Stimulated activated CD4-positive, alpha-beta T cell treated with anti-CD3 and anti-CD28 coated beads, Interleukin-4, amount 100 ng/mL, for 1 hour (primary cell): ENCODE data around the gene ASPG.

ENCODE experiments used
- DNase-seq: peaks from one replicate; pipeline ENCODE4 v3.0.0-alpha.2; 2020

Gene ASPG

GRCh38 chr14:104076743-104077142 is 8.8 kb upstream of the ASPG start:
- no peak for DNase-seq

- peak; percentile 83 for DNase-seq
These were observed 7.5 kb upstream of the ASPG start for GRCh38 chr14:104078031-104078455.

- no peak for DNase-seq
These were observed 4.9 kb upstream of the ASPG start for GRCh38 chr14:104080376-104081260.

- no peak for DNase-seq
These were observed 4.2 kb upstream of the ASPG start for GRCh38 chr14:104081261-104081835.

- no peak for DNase-seq
These were observed 3.5 kb upstream of the ASPG start for GRCh38 chr14:104081951-104082464.

- DNase-seq, result no peak
These were observed 2.7 kb upstream of the ASPG start for GRCh38 chr14:104082807-104083206.

GRCh38 chr14:104084251-104085002 is 1.1 kb upstream of the ASPG start:
- DNase-seq, result no peak

- DNase-seq, result no peak
These were observed 345 bp downstream of the ASPG start for GRCh38 chr14:104085889-104086201.

GRCh38 chr14:104086210-104086660 is 735 bp downstream of the ASPG start:
- DNase-seq, result no peak

GRCh38 chr14:104086661-104087461 is 1.4 kb downstream of the ASPG start:
- DNase-seq, result no peak

- DNase-seq, result no peak
These were observed 2.0 kb downstream of the ASPG start for GRCh38 chr14:104087505-104087904.

GRCh38 chr14:104087981-104088850 is 2.7 kb downstream of the ASPG start:
- no peak for DNase-seq

GRCh38 chr14:104090071-104090748 is 4.7 kb downstream of the ASPG start:
- no peak for DNase-seq

GRCh38 chr14:104091061-104091926 is 5.8 kb downstream of the ASPG start:
- no peak for DNase-seq

- no peak for DNase-seq
These were observed 6.6 kb downstream of the ASPG start for GRCh38 chr14:104091927-104092771.

GRCh38 chr14:104092931-104093365 is 7.4 kb downstream of the ASPG start:
- DNase-seq, result no peak

- no peak for DNase-seq
These were observed 8.0 kb downstream of the ASPG start for GRCh38 chr14:104093366-104094055.

GRCh38 chr14:104094056-104094708 is 8.7 kb downstream of the ASPG start:
- no peak for DNase-seq
